Fibroblast of the aortic adventitia (primary cell): ENCODE measurements around the gene ERGIC1. TPM values are rescaled to one million over a fixed set of nuclear protein-coding genes. Genes with fewer than 3 reads are reported as not detected.

Experiments used
- DNase-seq: peaks from one replicate; pipeline ENCODE4 v3.0.0-alpha.2; 2010; ENCODE audit warnings: low read depth
- H3K4me3 ChIP-seq: 2 replicates; pipeline ENCODE4 v1.5.1; 2011; ENCODE audit warnings: low read depth, mild to moderate bottlenecking, control low read depth, low read length, moderate library complexity
- CTCF ChIP-seq: IDR thresholded peaks from 2 replicates; pipeline ENCODE4 v1.5.1; 2011; ENCODE audit warnings: mild to moderate bottlenecking, low read length, control low read depth, inconsistent platforms; ENCODE audit not compliant: insufficient read depth
- total RNA-seq: library from RNA; depleted of rRNA; stranded (reverse); fragments of >200 nt; gene quantifications from 2 replicates; pipeline ENCODE4 v1.2.3, GENCODE V29; 2012; ENCODE audit warnings: low replicate concordance

ERGIC1 gene
- total RNA-seq, 1 donor: 193 TPM

DNA sequence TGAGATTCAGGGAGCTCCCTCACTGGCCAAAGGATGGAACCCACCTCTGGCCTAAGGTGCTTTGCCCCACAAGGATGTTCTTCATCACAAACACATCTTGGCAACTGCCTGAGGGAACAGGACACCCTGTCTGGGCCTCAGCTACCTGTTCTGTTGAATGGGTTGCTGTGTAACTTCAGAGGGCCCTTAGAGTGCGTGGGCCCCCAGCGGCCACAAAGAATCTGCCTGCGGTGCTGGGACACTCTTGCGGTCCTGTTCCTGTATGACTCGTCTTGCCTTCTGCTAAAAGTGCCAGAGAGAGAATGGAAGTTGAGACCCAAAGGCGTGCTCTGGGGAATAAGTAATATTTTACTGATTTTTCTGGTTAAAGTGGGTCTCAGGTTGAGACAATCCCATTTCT is 111.1 kb downstream of the ERGIC1 start:
- no peak for TF ChIP-seq CTCF
- no peak overlapping the region for H3K4me3 ChIP-seq
- DNase-seq: no peak

GRCh38 chr5:172946146-172946545 is 112.1 kb downstream of the ERGIC1 start:
- no peak for TF ChIP-seq CTCF
- DNase-seq: no peak
- H3K4me3 ChIP-seq: no peak overlapping the region

DNA sequence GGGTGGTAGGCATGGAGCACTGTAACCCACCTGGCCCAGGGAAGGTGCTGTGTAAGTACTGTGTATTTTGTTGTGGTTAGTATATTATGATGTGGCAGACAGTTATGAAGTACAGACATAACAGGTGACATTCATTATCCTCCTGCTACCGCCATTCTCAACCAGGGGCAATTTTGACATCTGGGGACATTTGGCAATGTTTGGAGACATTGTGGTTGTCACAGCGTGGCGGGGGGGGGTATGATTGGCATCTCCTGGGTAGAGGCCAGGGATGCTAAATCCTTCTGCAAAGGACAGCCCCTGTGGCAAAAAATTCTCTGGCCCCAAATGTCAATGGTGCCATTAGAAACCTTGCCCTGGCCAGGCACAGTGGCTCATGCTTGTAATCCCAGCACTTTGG is 115.4 kb downstream of the ERGIC1 start:
- H3K4me3 ChIP-seq: no peak overlapping the region
- no peak for TF ChIP-seq CTCF
- DNase-seq: no peak

DNA sequence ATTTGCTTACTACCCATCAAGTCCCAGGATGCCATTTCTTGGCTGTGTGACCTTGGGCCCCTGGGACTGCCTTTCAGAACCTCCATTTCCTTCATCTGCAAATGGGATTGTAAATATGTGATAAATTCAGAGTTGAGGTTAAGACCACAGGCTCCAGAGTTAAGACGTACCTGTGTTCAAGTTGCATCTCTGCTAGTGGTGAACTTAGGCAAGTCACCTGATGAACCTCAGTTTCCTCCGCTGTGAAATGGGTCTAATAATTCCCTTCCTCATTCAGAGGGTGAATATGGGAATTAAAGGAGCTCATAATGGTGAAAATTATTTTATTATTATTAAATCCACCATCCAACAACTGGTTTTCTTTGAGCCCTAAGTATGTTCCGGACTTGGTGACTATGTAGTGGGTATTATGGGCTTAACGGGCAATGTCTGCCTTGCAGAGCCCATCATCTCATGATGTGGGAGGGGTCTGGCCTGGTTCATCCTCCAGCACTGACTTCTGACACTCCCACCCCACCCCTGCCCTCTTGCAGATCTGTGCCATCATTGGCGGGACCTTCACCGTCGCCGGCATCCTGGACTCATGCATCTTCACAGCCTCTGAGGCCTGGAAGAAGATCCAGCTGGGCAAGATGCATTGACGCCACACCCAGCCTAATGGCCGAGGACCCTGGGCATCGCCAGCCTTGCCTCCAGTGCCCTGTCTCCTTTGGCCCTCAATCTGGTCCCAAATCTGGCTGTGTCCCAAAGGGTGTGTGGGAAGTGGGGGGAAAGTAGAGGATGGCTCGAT is 116.3 kb downstream of the ERGIC1 start:
- no peak for DNase-seq
- H3K4me3 ChIP-seq: no peak overlapping the region
- no peak for TF ChIP-seq CTCF

- no peak for TF ChIP-seq CTCF
- no peak for DNase-seq
- H3K4me3 ChIP-seq: no peak overlapping the region
These were observed 117.5 kb downstream of the ERGIC1 start for GRCh38 chr5:172951371-172952033.

DNA sequence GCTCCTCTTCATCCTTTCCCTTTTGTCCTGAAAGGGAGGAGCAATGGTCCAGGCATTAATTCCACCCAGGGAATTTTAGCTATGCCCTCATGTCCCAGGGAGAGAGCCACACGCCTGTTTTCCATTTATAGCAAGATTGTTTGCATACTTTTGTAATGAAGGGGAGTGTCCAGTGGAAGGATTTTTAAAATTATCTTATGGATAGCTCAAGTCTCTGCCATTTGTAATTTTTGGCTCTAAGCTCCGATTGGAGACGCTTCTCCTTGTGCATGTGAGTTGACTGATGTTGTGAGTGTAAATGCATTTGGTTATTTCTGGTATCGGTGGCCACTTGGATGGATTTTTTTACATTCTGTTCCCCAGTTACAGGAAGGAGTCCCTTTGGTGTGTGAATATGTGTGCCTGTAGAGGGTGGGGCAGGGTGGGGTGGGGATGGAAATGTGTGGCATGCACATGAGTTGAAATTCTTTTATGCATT is 118.0 kb downstream of the ERGIC1 start:
- DNase-seq: peak; percentile 51
- no peak for TF ChIP-seq CTCF
- H3K4me3 ChIP-seq: no peak overlapping the region
